Type B pancreatic cell (in vitro differentiated cells): ENCODE results near the gene IGF2R. TPM values are rescaled to one million over a fixed set of nuclear protein-coding genes. Genes with fewer than 3 reads are reported as not detected.
"Not testable (repeated sequence)": the region's sequence is repeated elsewhere in the genome, so short reads cannot be mapped to it uniquely, and the experiment has no call there.

Experiments used
- DNase-seq: peaks from one replicate; pipeline ENCODE4 v3.0.0; 2021; ENCODE audit warnings: mixed read lengths; ENCODE audit not compliant: unreplicated experiment; ENCODE audit errors: extremely low spot score
- H3K27ac Mint-ChIP-seq: 2 replicates; pipeline ENCODE4 v1.8.0; 2021; ENCODE audit warnings: mild to moderate bottlenecking, mixed read lengths
- H3K27me3 Mint-ChIP-seq: 2 replicates; pipeline ENCODE4 v1.8.0; 2021; ENCODE audit warnings: mixed read lengths
- H3K36me3 Mint-ChIP-seq: 2 replicates; pipeline ENCODE4 v1.8.0; 2021; ENCODE audit warnings: mixed read lengths
- H3K4me1 Mint-ChIP-seq: one replicate; pipeline ENCODE4 v1.8.0; 2021; ENCODE audit warnings: mixed read lengths; ENCODE audit not compliant: unreplicated experiment
- H3K4me3 Mint-ChIP-seq: 2 replicates; pipeline ENCODE4 v1.8.0; 2021; ENCODE audit warnings: mild to moderate bottlenecking, mixed read lengths
- H3K9me3 Mint-ChIP-seq: 2 replicates; pipeline ENCODE4 v1.8.0; 2021; ENCODE audit warnings: mixed read lengths
- total RNA-seq: library from RNA; stranded (reverse); gene quantifications from 2 replicates; pipeline ENCODE4 v1.2.1, GENCODE V29; 2021; ENCODE audit warnings: low replicate concordance
- TF ChIP-seq, protein P1 (sequence below): fragments of 200-600 bp; sonication (generic); conservative IDR thresholded peaks from 2 replicates; pipeline ENCODE4 v1.5.0; 2021; ENCODE audit warnings: antibody characterized with exemption, mild to moderate bottlenecking

The IGF2R gene
- total RNA-seq, 1 donor from 2014 or later: 79.8 TPM

- peaks cover 17% of the 10 kb centered on the region for H3K4me1 Mint-ChIP-seq
- no peak overlapping the region for H3K27ac Mint-ChIP-seq
- DNase-seq: no peak
- peaks cover 10% of the 10 kb centered on the region for H3K36me3 Mint-ChIP-seq
- H3K4me3 Mint-ChIP-seq: no peak overlapping the region
- TF ChIP-seq, protein P1, sequence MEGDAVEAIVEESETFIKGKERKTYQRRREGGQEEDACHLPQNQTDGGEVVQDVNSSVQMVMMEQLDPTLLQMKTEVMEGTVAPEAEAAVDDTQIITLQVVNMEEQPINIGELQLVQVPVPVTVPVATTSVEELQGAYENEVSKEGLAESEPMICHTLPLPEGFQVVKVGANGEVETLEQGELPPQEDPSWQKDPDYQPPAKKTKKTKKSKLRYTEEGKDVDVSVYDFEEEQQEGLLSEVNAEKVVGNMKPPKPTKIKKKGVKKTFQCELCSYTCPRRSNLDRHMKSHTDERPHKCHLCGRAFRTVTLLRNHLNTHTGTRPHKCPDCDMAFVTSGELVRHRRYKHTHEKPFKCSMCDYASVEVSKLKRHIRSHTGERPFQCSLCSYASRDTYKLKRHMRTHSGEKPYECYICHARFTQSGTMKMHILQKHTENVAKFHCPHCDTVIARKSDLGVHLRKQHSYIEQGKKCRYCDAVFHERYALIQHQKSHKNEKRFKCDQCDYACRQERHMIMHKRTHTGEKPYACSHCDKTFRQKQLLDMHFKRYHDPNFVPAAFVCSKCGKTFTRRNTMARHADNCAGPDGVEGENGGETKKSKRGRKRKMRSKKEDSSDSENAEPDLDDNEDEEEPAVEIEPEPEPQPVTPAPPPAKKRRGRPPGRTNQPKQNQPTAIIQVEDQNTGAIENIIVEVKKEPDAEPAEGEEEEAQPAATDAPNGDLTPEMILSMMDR: no peak
- no peaks in the 10 kb centered on the region for H3K9me3 Mint-ChIP-seq
- H3K27me3 Mint-ChIP-seq: no peaks in the 10 kb centered on the region
Measured at GRCh38 chr6:160139420-160139851, 170.6 kb downstream of the IGF2R start.

DNA sequence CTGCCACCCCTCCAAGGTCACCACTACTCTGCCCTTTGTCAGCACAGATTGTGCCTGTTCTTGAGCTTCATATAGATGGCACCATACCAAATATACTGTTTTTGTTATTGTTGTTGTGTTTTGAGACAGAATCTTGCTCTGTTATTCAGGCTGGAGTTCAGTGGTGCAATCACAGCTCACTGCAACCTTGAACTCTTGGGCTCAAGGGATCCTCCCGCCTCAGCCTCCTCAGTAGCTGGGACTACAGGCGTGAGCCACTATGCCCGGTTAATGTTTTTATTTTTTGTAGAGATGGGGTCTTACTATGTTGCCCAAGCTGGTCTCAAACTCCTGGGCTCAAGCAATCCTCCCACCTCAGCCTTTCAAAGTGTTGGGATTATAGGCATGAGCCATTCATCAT lies 171.6 kb downstream of the IGF2R start:
- H3K27me3 Mint-ChIP-seq: not testable (repeated sequence)
- H3K36me3 Mint-ChIP-seq: peaks cover 11% of the 10 kb centered on the region

DNA sequence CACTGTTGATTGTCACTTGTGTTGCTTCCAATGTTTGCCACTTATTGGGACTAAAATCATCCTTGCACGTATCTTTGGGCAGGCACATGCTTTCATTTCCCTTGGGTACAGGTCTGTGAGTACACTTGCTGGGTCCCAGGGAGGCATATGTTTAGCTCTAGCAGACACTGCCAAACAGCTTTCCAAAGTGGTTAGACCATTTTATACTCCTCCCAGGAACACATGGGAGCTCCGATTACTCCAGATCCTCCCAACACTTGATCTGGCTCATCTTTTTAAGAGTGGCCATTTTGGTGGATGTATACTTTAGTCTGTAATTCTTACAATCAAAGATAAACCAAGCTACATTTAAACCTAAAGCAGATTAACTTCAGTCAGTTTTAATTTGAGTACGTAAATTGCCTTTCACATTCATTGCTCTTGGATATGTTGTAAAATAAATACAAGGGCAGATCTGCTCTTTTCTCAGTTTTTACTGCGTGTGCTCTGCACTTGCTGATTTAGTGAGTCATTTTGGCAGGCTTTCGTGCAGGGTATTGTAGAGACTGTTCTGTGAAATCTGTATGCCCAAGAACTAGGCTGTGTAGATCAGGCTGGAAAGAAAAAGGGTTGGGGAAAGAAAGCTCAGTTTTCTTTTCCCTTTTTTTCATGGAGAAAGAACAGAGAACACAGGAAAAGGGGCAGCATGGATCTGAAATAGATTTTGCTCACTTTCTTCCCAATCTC lies 172.3 kb downstream of the IGF2R start:
- DNase-seq: no peak
- H3K4me3 Mint-ChIP-seq: no peak overlapping the region
- TF ChIP-seq, protein P1: no peak
- peaks cover 17% of the 10 kb centered on the region for H3K4me1 Mint-ChIP-seq
- H3K27me3 Mint-ChIP-seq: no peaks in the 10 kb centered on the region
- no peak overlapping the region for H3K27ac Mint-ChIP-seq
- peaks cover 11% of the 10 kb centered on the region for H3K36me3 Mint-ChIP-seq
- H3K9me3 Mint-ChIP-seq: no peaks in the 10 kb centered on the region

More for the DNA sequence above, 171.6 kb downstream of the IGF2R start:
- not testable (repeated sequence) for H3K4me3 Mint-ChIP-seq, DNase-seq, H3K27ac Mint-ChIP-seq, H3K9me3 Mint-ChIP-seq
- H3K4me1 Mint-ChIP-seq: peaks cover 17% of the 10 kb centered on the region

DNA sequence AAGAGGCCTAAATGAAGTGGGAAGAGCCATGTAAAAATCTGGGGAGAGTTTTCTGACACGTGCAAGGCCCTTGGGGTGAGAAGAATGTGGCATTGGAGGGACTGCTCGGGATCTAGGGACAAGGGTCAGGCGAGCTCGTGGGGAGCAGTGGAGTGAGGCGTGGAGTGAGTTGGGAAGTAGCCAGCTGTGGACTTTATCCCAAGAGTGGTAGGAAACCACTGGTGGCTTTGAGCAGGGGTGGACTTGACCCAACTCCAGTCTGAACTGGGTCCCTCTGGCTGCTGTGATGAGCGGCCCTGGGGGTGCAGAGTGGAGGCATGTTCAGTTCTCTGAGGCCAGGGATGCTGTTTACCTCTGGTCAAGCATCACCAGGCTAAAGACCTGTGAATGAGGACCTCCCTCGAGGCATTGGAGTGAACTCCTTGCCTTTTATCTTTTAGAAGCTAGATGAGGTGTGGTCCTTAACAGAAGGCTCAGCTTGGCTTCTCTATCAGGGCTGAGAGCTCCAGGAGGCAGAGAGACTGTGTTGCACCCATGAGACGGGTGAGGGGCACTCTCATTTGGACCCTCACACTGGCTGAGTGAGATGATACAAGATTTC lies 173.3 kb downstream of the IGF2R start:
- Mint-ChIP-seq H3K9me3 (no peaks in the 10 kb centered on the region), H3K4me1 (peaks cover 17% of the 10 kb centered on the region), H3K36me3 (peaks cover 11% of the 10 kb centered on the region), H3K27me3 (no peaks in the 10 kb centered on the region), H3K27ac (no peak overlapping the region), H3K4me3 (no peak overlapping the region)
- TF ChIP-seq, protein P1: no peak
- DNase-seq: no peak

DNA sequence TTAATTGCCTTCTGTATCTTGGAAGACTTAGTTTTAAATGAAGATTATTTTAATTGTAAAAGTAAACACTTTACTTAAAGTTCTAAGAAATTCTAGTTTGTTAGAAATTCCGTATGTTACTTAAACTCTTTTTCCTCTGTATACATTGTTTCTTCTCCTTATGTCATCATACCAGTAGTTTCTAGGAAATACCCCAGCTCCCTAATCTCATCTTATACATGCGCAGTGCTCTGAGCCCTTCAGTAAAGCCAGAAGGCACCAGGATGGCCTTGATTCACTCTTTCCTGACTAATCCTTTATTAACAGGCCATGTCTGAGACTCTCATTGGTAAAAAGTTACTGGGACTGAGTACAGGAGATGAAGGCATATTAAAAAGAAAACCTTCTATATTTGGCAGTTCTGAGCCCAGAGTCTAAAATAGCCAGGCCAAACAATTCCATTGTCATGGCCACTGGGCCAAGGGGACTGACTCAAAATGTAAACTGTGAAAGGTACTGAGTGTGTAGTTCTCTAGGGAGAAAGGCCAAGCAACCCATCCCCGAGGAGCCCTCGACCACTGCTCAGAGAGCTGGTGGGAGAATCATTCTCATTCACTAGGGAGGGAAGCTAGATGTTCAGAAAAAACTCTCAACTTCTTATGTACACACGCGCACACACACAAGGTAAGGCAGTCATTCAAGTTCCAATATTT lies 177.7 kb downstream of the IGF2R start:
- DNase-seq: no peak
- TF ChIP-seq, protein P1: no peak
- Mint-ChIP-seq H3K27me3 (no peaks in the 10 kb centered on the region), H3K36me3 (peaks cover 8% of the 10 kb centered on the region), H3K27ac (no peak overlapping the region), H3K4me3 (no peak overlapping the region), H3K4me1 (no peaks in the 10 kb centered on the region), H3K9me3 (no peaks in the 10 kb centered on the region)

GRCh38 chr6:160147146-160147536 lies 178.3 kb downstream of the IGF2R start:
- TF ChIP-seq, protein P1: no peak

More at GRCh38 chr6:160147146-160147536, 178.3 kb downstream of the IGF2R start:
- Mint-ChIP-seq H3K36me3 (peaks cover 4% of the 10 kb centered on the region), H3K4me3 (no peak overlapping the region), H3K4me1 (no peaks in the 10 kb centered on the region), H3K27ac (no peak overlapping the region), H3K27me3 (no peaks in the 10 kb centered on the region), H3K9me3 (no peaks in the 10 kb centered on the region)
- no peak for DNase-seq
